Fibroblast of the conjunctiva (primary cell): ENCODE results near the gene SDK1.

Experiments used
- DNase-seq: peaks from one replicate; pipeline ENCODE4 v3.0.0-alpha.2; 2010; ENCODE audit warnings: low read depth

SDK1 gene

DNA sequence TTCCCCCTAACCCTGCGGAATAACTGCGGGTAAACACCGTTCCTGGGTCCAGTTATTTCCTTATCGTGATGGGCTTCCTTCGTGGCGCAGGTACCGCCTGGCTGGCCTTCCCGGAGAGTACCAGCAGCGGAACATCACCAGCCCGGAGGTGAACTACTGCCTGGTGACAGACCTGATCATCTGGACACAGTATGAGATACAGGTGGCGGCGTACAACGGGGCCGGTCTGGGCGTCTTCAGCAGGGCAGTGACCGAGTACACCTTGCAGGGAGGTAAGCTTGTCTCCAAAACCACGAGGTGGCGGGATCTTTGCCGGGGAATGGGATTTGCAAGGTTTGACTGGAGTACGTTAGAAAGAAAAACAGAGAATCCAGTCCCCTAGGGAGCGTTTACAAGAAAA, 716.0 kb downstream of the SDK1 start:
- no peak for DNase-seq

- DNase-seq = no peak
Measured at GRCh38 chr7:4017785-4018184, 716.7 kb downstream of the SDK1 start.

- no peak for DNase-seq
Measured at GRCh38 chr7:4018601-4019316, 717.7 kb downstream of the SDK1 start.

DNA sequence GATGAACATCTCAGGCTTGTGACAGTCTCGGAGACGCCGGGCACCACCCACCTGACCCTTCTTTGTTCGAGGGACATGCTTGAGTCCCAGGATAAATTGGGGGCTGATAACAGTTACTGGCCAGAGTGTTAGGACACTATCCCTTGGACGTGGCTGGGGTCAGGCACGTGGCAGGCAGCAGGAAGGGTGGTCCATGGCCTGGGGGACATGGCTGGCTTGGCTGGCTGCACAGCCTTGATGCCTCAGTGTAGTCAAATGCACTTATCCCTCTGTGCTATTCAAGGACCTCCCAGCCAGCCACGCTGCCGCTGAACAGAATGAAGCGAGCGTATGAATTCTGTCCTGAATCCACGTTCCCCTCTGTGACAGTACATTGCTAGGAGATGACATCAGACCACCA, 719.0 kb downstream of the SDK1 start:
- DNase-seq = no peak

DNA sequence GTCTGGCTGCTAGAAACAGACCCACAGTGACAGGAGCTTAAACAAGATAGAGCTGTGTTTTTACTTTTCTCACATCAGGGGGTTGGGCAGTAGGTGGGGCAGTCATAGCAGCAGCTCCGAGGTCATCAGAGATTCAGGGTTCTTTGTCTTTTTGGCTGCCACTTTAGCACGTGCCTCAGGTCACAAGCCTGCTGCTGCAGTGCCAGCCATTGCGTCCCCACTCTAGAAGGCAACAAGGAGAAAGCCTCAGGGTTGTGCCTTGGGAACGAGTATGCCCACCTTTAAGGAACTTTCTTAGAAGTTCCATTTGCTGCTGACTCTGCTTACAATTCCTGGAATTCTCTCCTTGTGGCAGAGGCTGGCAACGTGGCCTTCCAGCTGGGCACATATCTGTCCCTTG, 720.4 kb downstream of the SDK1 start:
- no peak for DNase-seq

- DNase-seq = no peak
Measured at GRCh38 chr7:4022265-4022664, 721.2 kb downstream of the SDK1 start.

- DNase-seq = no peak
Measured at GRCh38 chr7:4023502-4023901, 722.5 kb downstream of the SDK1 start.

DNA sequence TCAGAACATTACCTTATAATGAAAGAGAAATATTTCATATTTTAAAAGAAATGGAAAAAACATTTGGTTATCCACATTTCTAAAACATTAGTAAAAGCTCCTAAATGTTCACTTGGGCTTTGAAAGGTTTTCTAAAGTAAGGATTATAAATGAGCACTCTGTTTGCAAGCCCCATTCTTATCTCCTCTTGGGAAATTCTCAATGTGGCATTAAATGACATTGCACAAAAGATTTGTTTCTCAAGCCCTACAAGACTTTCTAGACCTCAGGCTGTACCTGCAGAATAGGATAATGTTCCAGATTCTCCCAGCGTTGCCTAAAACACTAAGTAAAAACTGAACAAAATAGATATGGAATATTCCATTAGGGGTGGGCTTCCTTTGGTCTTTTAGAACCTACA, 723.1 kb downstream of the SDK1 start:
- no peak for DNase-seq

GRCh38 chr7:4024806-4025205, 723.8 kb downstream of the SDK1 start:
- DNase-seq = no peak

GRCh38 chr7:4025210-4025609, 724.2 kb downstream of the SDK1 start:
- DNase-seq = no peak

DNA sequence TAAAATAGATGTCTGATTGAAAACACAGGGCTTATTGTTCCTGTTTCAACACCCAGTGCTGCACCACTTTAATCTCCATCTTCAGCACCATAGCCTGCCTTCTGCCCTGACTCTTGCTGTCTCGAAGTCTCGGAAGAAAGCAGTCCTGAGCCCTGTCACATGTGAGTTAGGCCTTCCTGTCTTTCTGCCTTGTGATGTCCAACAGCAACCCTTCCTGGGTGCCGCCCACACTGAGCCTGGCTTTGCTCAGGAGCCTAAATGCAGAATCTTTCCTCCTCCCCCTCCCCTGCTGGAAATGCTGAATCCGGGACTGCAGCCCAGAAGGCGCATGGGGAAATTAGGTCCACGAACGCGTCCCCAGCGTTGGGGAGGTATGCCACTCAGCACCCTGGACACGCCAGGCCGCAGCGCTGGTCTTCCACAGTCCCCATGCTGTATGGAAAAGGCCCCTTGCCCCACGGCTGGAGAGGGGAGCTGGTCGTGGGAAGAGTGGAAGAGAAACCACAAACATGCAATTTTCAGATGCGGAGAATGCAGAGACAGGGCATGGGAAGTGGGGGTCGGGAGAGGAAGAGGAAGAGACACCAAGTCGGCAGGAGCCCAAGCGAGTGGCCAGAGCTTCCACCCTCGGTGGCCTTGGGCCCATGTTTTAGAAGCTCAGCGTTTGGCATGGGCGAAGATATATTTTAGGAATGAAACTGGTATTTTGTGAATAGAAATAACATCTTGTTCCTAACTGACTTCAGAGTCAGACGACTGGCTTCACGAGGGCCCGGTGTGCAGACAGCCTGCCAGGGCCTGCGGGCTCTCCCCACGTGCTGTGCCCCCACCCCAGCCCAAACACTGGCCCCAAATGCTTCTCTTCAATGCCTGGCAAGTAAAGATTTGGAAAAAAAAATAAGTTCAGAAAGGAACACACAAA, 724.9 kb downstream of the SDK1 start:
- DNase-seq = no peak

GRCh38 chr7:4026941-4027486, 726.0 kb downstream of the SDK1 start:
- DNase-seq = no peak

DNA sequence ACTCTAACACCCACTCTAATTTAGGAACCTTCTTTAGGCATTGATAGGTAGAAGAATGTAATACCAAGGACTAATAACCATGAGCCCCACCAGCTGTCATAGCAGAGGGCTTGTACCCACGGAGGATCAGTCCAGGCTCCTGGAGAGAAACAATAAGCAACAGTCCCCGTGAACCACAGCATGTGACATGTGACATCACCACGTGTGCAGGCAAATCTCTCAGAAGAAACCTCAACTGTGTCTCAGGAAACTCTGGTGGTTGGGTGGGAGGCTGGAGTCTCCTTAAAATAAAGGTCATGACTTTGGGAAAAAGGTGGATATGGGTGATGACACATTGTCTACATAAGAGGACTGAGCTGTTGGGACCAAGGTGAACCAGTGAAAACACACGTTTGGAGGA, 727.2 kb downstream of the SDK1 start:
- no peak for DNase-seq

DNA sequence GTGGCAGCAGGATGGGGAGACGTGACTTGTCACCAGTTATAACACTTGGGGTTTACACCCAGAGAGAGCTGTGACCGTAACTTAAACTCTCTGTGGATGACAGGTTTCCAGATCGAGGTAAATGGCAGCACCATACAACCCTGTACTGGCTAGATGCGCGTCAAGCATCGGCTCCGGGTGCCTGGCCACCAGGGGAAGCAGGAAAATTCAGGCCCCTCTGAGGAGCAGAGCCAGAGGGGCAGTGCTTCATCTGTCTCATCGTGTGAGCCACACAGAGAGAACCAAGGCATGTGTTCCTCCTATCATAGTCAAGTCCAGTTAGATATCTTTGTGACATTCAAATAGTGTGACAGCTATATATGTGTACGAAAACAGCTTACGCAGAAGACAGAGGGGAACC, 728.9 kb downstream of the SDK1 start:
- no peak for DNase-seq

GRCh38 chr7:4030346-4030950, 729.4 kb downstream of the SDK1 start:
- DNase-seq = no peak

DNA sequence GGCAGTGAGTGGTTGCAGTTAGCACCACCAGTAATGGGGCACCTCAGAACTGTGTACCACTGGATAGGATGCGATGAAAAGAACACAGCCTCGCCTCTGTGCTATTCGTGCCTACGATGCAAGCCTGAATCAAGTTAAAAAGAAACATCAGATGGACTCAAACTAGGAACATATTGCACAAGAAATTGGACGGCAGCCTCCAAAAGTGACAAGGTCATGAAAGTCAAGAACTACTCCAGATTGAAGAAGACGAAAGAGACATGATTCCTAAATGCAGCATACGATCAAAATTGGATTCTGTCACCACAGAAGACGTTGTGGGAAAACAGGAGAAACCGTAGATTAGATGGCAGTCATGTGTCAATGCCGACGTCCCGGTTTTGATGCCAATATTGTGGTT, 732.9 kb downstream of the SDK1 start:
- no peak for DNase-seq

- DNase-seq = no peak
Measured at GRCh38 chr7:4037308-4037707, 736.3 kb downstream of the SDK1 start.

GRCh38 chr7:4037877-4038276, 736.8 kb downstream of the SDK1 start:
- DNase-seq = no peak

DNA sequence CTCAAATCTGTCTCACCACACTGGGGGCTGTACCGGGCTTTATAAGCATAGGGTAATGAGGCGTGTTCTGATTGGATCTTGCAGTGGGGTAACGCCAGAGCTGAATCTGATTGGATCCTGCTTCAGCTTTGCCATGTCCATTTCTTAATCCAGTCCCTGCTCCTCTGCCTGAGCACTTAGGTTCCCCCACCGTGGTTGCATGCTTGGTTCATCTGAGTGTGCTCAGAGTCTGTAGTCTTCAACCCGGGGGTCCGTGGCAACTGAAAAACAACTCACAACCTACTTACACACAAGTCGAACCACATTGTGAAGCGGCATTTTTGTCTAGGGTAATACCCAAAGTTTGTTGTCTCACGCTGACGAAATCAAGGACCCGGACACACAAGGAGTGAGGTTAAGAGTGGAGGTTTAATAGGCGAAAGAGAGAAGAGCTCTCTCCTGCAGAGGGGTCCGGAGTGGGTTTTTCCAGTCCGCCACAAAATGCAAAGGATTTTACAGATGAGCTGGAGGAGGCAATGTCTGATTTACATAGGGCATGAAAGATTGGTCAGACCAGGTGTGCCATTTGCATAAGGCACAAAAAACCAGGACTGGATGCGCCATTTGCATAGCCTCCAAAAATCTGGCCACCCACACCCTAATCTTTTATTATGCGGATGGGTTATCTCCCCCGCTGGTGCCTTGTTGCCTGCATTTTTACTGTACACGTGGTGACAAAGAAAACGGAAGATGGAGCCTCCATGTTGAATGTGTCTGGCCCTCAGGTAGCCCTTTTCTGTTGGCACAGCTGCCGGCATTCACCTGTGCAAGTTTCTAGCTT, 739.3 kb downstream of the SDK1 start:
- DNase-seq = no peak

- DNase-seq = no peak
Measured at GRCh38 chr7:4042402-4043045, 741.5 kb downstream of the SDK1 start.

- DNase-seq = no peak
Measured at GRCh38 chr7:4043988-4044387, 742.9 kb downstream of the SDK1 start.
